Peyer's patch (tissue), 4 donors: ENCODE measurements around the gene RASAL3. TPM values are rescaled to one million over a fixed set of nuclear protein-coding genes. Genes with fewer than 3 reads are reported as not detected.

ENCODE experiments used
- DNase-seq, 3 donors: peaks; one replicate each; pipeline ENCODE4 v3.0.0-alpha.2; 2017 to 2019
- H3K27ac ChIP-seq, 4 donors: fragments of 200-600 bp; sonication (generic); one replicate each; pipeline ENCODE4 v1.5.1; 2016 to 2019
- H3K27me3 ChIP-seq, 2 donors: fragments of 200-600 bp; sonication (generic); one replicate each; pipeline ENCODE4 v1.5.1; 2019
- H3K36me3 ChIP-seq, 3 donors: fragments of 200-600 bp; sonication (generic); one replicate each; pipeline ENCODE4 v1.5.1; 2016 to 2019
- H3K4me1 ChIP-seq, 4 donors: fragments of 200-600 bp; sonication (generic); one replicate each; pipeline ENCODE4 v1.5.1; 2016 to 2019
- H3K4me3 ChIP-seq, 4 donors: fragments of 200-600 bp; sonication (generic); 1 replicate in 3 of 4; 2 replicates in 1 of 4; pipeline ENCODE4 v1.5.1; 2016 to 2019; ENCODE audit warnings: mild to moderate bottlenecking in 1 of 4
- H3K9me3 ChIP-seq, 4 donors: fragments of 200-600 bp; sonication (generic); one replicate each; pipeline ENCODE4 v1.5.1; 2016 to 2019; ENCODE audit warnings: mild to moderate bottlenecking in 1 of 4
- CTCF ChIP-seq, 6 experiments: fragments of 450-650 bp in 4 of 6; fragments of 200-600 bp in 2 of 6; sonication (generic) in 1 of 6; IDR thresholded peaks; one replicate each; pipeline ENCODE4 v1.5.1; 2017 to 2019; ENCODE audit warnings: antibody characterized with exemption in 6 of 6, mild to moderate bottlenecking in 3 of 6, moderate library complexity in 1 of 6
- POLR2A ChIP-seq, 2 donors: fragments of 450-650 bp; IDR thresholded peaks; one replicate each; pipeline ENCODE4 v1.5.1; 2017; ENCODE audit warnings: antibody characterized with exemption in 2 of 2, mild to moderate bottlenecking in 2 of 2, moderate library complexity in 2 of 2
- total RNA-seq, 4 donors: library from RNA; depleted of rRNA; stranded (reverse); fragments of >200 nt; gene quantifications; one replicate each; pipeline ENCODE4 v1.1.0, GENCODE V29; 2016

RASAL3 gene
- total RNA-seq, 4 donors from 2014 or later, result 6.6 to 66.0 (median 6.9) TPM

GRCh38 chr19:15457701-15458484 is 6.5 kb downstream of the RASAL3 start:
- Histone ChIP-seq H3K4me1 (peaks cover 0 to 13% (median 2%) of the 10 kb centered on the region in 4 donors), H3K27me3 (peaks cover 0 to 11% of the 10 kb centered on the region in 2 donors), H3K27ac (no peak overlapping the region), H3K36me3 (no peaks in the 10 kb centered on the region), H3K4me3 (no peak overlapping the region), H3K9me3 (no peaks in the 10 kb centered on the region)
- TF ChIP-seq POLR2A (IDR thresholded peaks at IDR 0.05), result no peak
- DNase-seq, result no peak

GRCh38 chr19:15456871-15457700 is 7.3 kb downstream of the RASAL3 start:
- peak in 1 of 3 donors; percentile 57 for DNase-seq
- Histone ChIP-seq H3K27ac (no peak overlapping the region), H3K36me3 (no peaks in the 10 kb centered on the region), H3K4me1 (peaks cover 0 to 17% (median 0%) of the 10 kb centered on the region in 4 donors), H3K4me3 (peak overlapping the region in 1 of 4 donors; percentile 21), H3K9me3 (no peaks in the 10 kb centered on the region), H3K27me3 (peaks cover 0 to 11% of the 10 kb centered on the region in 2 donors)
- TF ChIP-seq CTCF (IDR thresholded peaks at IDR 0.05) (no peak), POLR2A (IDR thresholded peaks at IDR 0.05) (no peak)

- no peak for TF ChIP-seq CTCF (IDR thresholded peaks at IDR 0.05)
- no peak for TF ChIP-seq POLR2A (IDR thresholded peaks at IDR 0.05)
- Histone ChIP-seq H3K27me3 (peaks cover 0 to 11% of the 10 kb centered on the region in 2 donors), H3K9me3 (no peaks in the 10 kb centered on the region), H3K27ac (no peak overlapping the region), H3K4me3 (no peak overlapping the region), H3K36me3 (no peaks in the 10 kb centered on the region), H3K4me1 (peaks cover 0 to 17% (median 0%) of the 10 kb centered on the region in 4 donors)
- DNase-seq, result no peak
Measured at GRCh38 chr19:15456441-15456840, 7.9 kb downstream of the RASAL3 start.

GRCh38 chr19:15455996-15456395 is 8.3 kb downstream of the RASAL3 start:
- TF ChIP-seq CTCF (IDR thresholded peaks at IDR 0.05) (no peak), POLR2A (IDR thresholded peaks at IDR 0.05) (no peak)
- Histone ChIP-seq H3K4me1 (peaks cover 0 to 17% (median 0%) of the 10 kb centered on the region in 4 donors), H3K27ac (no peak overlapping the region), H3K36me3 (no peaks in the 10 kb centered on the region), H3K9me3 (no peaks in the 10 kb centered on the region), H3K4me3 (no peak overlapping the region), H3K27me3 (peaks cover 0 to 11% of the 10 kb centered on the region in 2 donors)
- no peak for DNase-seq

GRCh38 chr19:15453906-15454860 is 10.2 kb downstream of the RASAL3 start:
- no peak for TF ChIP-seq POLR2A (IDR thresholded peaks at IDR 0.05)
- peak in 1 of 6 experiments; percentile 8 for TF ChIP-seq CTCF (IDR thresholded peaks at IDR 0.05)
- no peaks in the 10 kb centered on the region for H3K36me3 ChIP-seq
- no peak overlapping the region for H3K27ac ChIP-seq
- peaks cover 0 to 20% (median 0%) of the 10 kb centered on the region in 4 donors for H3K4me1 ChIP-seq
- peaks cover 0 to 11% of the 10 kb centered on the region in 2 donors for H3K27me3 ChIP-seq
- no peaks in the 10 kb centered on the region for H3K9me3 ChIP-seq
- H3K4me3 ChIP-seq, result no peak overlapping the region
- DNase-seq, result no peak
